Cardiac muscle cell (in vitro differentiated cells and primary cell): Measurements from ENCODE around the gene TBC1D8. TPM values are rescaled to one million over a fixed set of nuclear protein-coding genes. Genes with fewer than 3 reads are reported as not detected.
A peak's percentile ranks its signal among the peaks of the same experiment; 100 is the strongest.

ENCODE experiments used
- DNase-seq, 2 donors: peaks; one replicate each; pipeline versions ENCODE4 v3.0.0 to v3.0.0-alpha.2; 2010 to 2017; ENCODE audit warnings: low read depth in 1 of 2, low spot score in 1 of 2
- H3K27ac ChIP-seq: fragments of 200-600 bp; sonication (generic); 2 replicates; pipeline ENCODE4 v1.5.1; 2016
- H3K27me3 ChIP-seq: fragments of 200-600 bp; sonication (generic); 2 replicates; pipeline ENCODE4 v1.6.0; 2016; ENCODE audit warnings: control low read depth
- H3K36me3 ChIP-seq: fragments of 200-600 bp; sonication (generic); 2 replicates; pipeline ENCODE4 v1.5.1; 2016; ENCODE audit warnings: control low read depth
- H3K4me1 ChIP-seq: fragments of 200-600 bp; sonication (generic); 2 replicates; pipeline ENCODE4 v1.8.1; 2017; ENCODE audit warnings: low read depth, mild to moderate bottlenecking, mixed run types
- H3K4me3 ChIP-seq: fragments of 200-600 bp; sonication (generic); 2 replicates; pipeline ENCODE4 v1.5.1; 2016; ENCODE audit warnings: mild to moderate bottlenecking
- H3K9me3 ChIP-seq: fragments of 200-600 bp; sonication (generic); 2 replicates; pipeline ENCODE4 v1.5.1; 2017; ENCODE audit warnings: low read depth, mild to moderate bottlenecking, control low read depth
- polyA plus RNA-seq: library from polyadenylated mRNA; unstranded; fragments of >200 nt; fragmentation: Nextera tagmentation; extraction: Ambion mirVana; gene quantifications from 2 replicates; pipeline ENCODE4 v1.2.1, GENCODE V29; 2016
- total RNA-seq: library from RNA; depleted of rRNA; stranded (reverse); fragments of >200 nt; gene quantifications from 2 replicates; pipeline ENCODE4 v1.2.3, GENCODE V29; 2016
- TF ChIP-seq, protein P1 (sequence below): IDR thresholded peaks from 2 replicates; pipeline ENCODE4 v1.5.1; 2012; ENCODE audit warnings: low read depth, mild to moderate bottlenecking, low read length

TBC1D8 gene
- total and polyA plus RNA-seq, 2 experiments from 2014 or later, result 15.2 to 23.2 TPM

DNA sequence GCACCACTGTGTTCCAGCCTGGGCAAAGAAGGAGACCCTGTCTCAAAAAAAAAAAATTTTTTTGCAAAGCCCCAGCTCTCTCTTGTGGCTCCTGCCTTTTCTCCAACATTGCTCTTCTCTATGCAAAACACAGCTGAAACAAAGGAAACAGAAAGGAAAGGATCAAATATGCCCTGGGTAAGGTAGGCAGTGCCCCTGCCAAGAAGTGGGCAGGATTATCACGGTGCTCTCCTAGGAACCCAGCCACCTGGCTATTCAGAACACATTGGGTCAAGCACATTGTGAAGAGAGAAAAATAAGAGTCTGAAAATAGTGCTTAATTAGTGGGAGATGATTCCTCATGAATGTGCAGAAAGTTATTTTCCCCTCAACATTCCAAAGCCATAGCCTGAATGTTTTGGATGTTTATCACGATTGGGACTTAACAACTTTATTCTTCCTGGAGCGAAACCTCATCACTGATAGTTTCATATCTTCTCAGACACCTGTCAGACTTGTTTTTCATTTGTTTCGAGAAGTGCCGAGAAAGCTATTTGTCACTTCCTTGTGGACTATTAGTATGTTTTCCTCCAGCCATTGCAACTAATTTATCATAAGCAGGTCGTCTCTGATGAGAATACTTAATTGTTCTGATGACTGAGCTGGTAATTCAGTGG, 191.8 kb downstream of the TBC1D8 start:
- no peaks in the 10 kb centered on the region for H3K36me3 ChIP-seq
- TF ChIP-seq, protein P1, sequence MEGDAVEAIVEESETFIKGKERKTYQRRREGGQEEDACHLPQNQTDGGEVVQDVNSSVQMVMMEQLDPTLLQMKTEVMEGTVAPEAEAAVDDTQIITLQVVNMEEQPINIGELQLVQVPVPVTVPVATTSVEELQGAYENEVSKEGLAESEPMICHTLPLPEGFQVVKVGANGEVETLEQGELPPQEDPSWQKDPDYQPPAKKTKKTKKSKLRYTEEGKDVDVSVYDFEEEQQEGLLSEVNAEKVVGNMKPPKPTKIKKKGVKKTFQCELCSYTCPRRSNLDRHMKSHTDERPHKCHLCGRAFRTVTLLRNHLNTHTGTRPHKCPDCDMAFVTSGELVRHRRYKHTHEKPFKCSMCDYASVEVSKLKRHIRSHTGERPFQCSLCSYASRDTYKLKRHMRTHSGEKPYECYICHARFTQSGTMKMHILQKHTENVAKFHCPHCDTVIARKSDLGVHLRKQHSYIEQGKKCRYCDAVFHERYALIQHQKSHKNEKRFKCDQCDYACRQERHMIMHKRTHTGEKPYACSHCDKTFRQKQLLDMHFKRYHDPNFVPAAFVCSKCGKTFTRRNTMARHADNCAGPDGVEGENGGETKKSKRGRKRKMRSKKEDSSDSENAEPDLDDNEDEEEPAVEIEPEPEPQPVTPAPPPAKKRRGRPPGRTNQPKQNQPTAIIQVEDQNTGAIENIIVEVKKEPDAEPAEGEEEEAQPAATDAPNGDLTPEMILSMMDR, result no peak
- no peaks in the 10 kb centered on the region for H3K9me3 ChIP-seq
- H3K27ac ChIP-seq, result no peak overlapping the region
- no peaks in the 10 kb centered on the region for H3K4me1 ChIP-seq
- no peaks in the 10 kb centered on the region for H3K27me3 ChIP-seq
- H3K4me3 ChIP-seq, result no peak overlapping the region
- DNase-seq, result peak in 1 of 2 donors; percentile 39

DNA sequence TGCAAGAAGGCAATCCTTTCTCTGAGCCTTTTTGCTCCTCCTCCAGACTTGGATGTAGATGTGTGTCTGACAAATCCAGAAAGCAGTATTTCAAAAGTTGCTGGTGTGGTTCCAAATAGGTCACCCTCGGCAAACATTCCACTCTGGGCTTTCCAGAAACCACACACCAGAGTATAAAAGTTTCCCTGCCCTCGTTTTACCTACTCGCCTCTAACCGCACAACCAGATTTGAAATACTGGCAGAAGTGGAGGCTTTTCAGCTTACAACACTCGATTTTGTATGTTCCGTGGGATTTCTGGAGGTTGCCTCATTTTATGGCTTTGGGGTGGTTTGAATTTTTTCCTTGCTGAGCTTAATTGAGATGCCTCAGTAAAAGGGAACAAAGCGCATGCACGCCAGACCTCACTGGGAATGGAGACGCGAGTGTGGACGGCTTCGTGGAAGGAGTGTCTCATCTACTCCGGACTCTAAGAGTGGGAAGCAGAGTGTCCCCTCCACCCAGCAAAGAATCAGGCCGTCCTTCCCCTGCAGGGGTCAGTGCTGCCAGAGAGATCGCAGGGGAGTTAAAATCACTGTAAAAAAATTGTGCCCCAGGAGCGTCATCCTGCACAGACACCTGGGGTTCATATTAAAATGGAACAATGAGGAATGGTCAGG, 193.1 kb downstream of the TBC1D8 start:
- Histone ChIP-seq H3K27me3 (no peaks in the 10 kb centered on the region), H3K4me1 (no peaks in the 10 kb centered on the region), H3K4me3 (no peak overlapping the region), H3K36me3 (no peaks in the 10 kb centered on the region), H3K27ac (no peak overlapping the region), H3K9me3 (no peaks in the 10 kb centered on the region)
- DNase-seq, result peak in 1 of 2 donors; percentile 97
- TF ChIP-seq, protein P1, result no peak

Other genes with a start within 250 kb of the TBC1D8 start
- gene RPL31, start 149.1 kb downstream of the TBC1D8 start, total RNA-seq, result 458 and 1,156 TPM in 2 replicates
- 1,385 and 1,508 TPM in 2 replicates for gene RPL31, start 149.1 kb downstream of the TBC1D8 start, polyA plus RNA-seq
- 51.4 and 52.7 TPM in 2 replicates for gene CNOT11, start 101.5 kb upstream of the TBC1D8 start, total RNA-seq
- 74.2 and 78.0 TPM in 2 replicates for gene CNOT11, start 101.5 kb upstream of the TBC1D8 start, polyA plus RNA-seq
- 34.4 and 69.9 TPM in 2 replicates for gene RNF149, start 157.3 kb upstream of the TBC1D8 start, total RNA-seq
- gene RNF149, start 157.3 kb upstream of the TBC1D8 start, polyA plus RNA-seq, result 44.4 and 82.9 TPM in 2 replicates
- 4.3 and 4.9 TPM in 2 replicates for gene CREG2, start 236.1 kb upstream of the TBC1D8 start, total RNA-seq
- 2.2 and 4.1 TPM in 2 replicates for gene CREG2, start 236.1 kb upstream of the TBC1D8 start, polyA plus RNA-seq